Activated CD4-positive, alpha-beta memory T cell treated with anti-CD3 and anti-CD28 coated beads, Interleukin-2, amount 10 ng/mL, durations not matched to agents 7 days and 5 days (primary cell): Measurements from ENCODE around the gene LGALS7. TPM values are rescaled to one million over a fixed set of nuclear protein-coding genes. Genes with fewer than 3 reads are reported as not detected.

Experiments
- CTCF ChIA-PET: fragments of 350-600 bp; sonication (Branson Sonifier 250); formaldehyde crosslinking; loops from one replicate; lab custom pipeline; 2021; ENCODE audit warnings: antibody characterized with exemption, inconsistent platforms; lab: Charles Lee
- POLR2A ChIA-PET: fragments of 350-600 bp; sonication (Branson Sonifier 250); formaldehyde crosslinking; loops from one replicate; lab custom pipeline; 2021; ENCODE audit warnings: antibody characterized with exemption; lab: Charles Lee
- DNase-seq: peaks from one replicate; pipeline ENCODE4 v3.0.0-alpha.2; 2020
- H3K27ac Mint-ChIP-seq: one replicate; pipeline ENCODE4 v1.8.0; 2021; ENCODE audit warnings: mild to moderate bottlenecking, mixed read lengths
- H3K27me3 Mint-ChIP-seq: one replicate; pipeline ENCODE4 v1.8.0; 2021; ENCODE audit warnings: mixed read lengths
- H3K36me3 Mint-ChIP-seq: one replicate; pipeline ENCODE4 v1.8.0; 2021; ENCODE audit warnings: low read depth, mixed read lengths
- H3K4me1 Mint-ChIP-seq: one replicate; pipeline ENCODE4 v1.8.0; 2021; ENCODE audit warnings: mixed read lengths
- H3K4me3 Mint-ChIP-seq: one replicate; pipeline ENCODE4 v1.8.0; 2021; ENCODE audit warnings: mild to moderate bottlenecking, mixed read lengths
- H3K9me3 Mint-ChIP-seq: one replicate; pipeline ENCODE4 v1.8.0; 2021; ENCODE audit warnings: mixed read lengths
- total RNA-seq, 2 experiments: library from RNA; stranded (reverse); gene quantifications; one replicate each; pipeline ENCODE4 v1.2.3, GENCODE V29; 2021

LGALS7 gene
- total RNA-seq, 2 experiments from 2014 or later = not detected

- DNase-seq = no peak
- ChIA-PET CTCF (interaction anchor here (0.7 to 1.7 kb wide), 2 partner anchors 147 to 190 kb away, joined by 4 to 11 read pairs; partner anchors contain the start of genes MRPS12 and SARS2), POLR2A (no interaction called here)
- Mint-ChIP-seq H3K4me3 (no peak overlapping the region), H3K9me3 (no peaks in the 10 kb centered on the region), H3K4me1 (peaks cover 35% of the 10 kb centered on the region), H3K27ac (no peak overlapping the region), H3K27me3 (peaks cover 4% of the 10 kb centered on the region), H3K36me3 (no peaks in the 10 kb centered on the region)
These were observed 33.1 kb downstream of the LGALS7 start for GRCh38 chr19:38740257-38740592.

DNA sequence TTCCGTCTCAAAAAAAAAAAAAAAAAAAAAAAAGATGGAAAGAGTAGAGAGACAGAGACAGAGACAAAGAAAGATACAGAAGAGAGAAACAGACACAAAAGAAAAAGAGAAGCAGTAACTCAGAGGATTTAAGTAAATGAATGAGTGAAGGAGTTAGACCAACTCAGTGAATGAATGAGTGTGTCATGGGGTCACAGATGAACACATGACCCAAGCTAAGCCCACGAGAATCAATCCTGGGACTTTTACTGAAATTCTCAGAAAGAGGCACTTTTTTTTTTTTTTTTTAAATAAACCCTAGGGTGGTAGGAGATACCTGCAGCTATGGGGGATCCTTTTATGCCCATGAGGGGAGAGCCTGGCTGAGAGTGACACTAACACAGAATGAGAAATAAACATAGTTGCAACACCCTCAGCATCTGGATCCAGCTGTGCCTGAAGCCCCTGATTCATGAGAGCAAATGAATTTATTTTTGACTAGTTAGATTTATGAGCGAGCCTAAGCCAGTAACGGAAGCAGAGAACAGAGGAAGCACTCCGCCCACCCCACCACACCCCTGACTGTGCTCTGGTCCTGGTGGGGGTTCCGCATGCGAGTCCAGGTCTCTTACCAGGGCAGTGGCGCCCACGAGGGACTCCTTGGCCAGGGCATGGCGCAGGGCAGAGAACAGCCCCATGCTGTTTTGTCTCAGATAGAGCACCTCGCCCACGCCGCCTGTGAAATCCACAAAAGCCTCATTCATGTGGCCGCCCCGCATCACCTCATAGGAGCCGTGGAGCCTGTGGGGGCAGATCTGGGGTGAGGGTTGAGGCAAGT, 33.7 kb downstream of the LGALS7 start:
- H3K27ac Mint-ChIP-seq = no peak overlapping the region
- no peak overlapping the region for H3K4me3 Mint-ChIP-seq
- H3K27me3 Mint-ChIP-seq = peaks cover 4% of the 10 kb centered on the region
- ChIA-PET CTCF (interaction anchor here (1.0 to 1.7 kb wide), 2 partner anchors 30 to 191 kb away, joined by 3 to 11 read pairs; partner anchors contain the start of genes MRPS12 and SARS2), POLR2A (interaction anchor here (1.5 kb wide), 1 partner anchor 30 kb away, joined by 3 read pairs; no protein-coding TSS in a partner anchor)
- H3K4me1 Mint-ChIP-seq = peaks cover 38% of the 10 kb centered on the region
- DNase-seq = peak; percentile 39
- H3K36me3 Mint-ChIP-seq = no peaks in the 10 kb centered on the region
- no peaks in the 10 kb centered on the region for H3K9me3 Mint-ChIP-seq

DNA sequence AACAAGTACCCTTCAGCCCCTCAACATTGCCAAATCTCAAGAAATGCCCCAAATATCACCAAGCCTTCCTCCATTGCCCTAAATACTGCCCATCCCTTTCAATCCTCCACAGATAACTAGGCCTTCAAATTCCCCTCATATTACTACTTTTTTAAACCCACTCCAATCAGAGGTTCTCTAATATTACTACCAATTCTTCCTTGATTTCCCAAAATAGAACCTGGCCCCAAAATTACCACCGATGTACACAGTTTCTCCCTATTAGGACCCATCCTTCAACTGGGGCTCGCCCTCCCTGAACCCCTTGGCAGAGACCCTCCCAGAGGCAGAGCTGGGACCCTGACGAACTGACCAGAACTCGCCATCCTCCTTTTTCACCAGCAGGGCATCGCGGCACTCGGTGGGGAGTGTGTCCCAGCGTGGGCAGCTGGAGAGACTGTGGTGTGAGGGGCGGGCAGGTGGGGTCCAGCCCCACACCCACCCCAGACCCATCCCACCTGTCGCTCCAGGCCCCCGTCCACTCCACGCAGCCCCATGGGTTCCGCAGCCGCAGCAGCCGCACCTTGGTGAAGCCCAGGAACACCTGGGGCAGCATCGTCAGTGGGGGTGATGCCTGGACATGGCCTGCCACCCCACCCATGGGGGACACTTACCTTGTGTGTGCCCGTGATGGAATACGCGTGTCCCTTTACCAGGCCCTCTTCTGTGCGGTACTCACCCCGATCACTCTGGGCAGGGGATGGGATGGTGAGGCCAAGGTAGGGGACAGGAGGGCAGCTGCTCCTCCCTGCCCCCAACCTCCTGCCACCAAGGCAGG, 35.2 kb downstream of the LGALS7 start:
- Mint-ChIP-seq H3K4me1 (peaks cover 51% of the 10 kb centered on the region), H3K27me3 (peaks cover 4% of the 10 kb centered on the region), H3K27ac (no peak overlapping the region), H3K9me3 (no peaks in the 10 kb centered on the region), H3K4me3 (peak overlapping the region; percentile 49), H3K36me3 (no peaks in the 10 kb centered on the region)
- POLR2A ChIA-PET = interaction anchor here (1.2 to 1.5 kb wide), 2 partner anchors 31 to 82 kb away, joined by 3 read pairs; no protein-coding TSS in a partner anchor
- CTCF ChIA-PET = interaction anchor here (1.7 kb wide), 1 partner anchor 192 kb away, joined by 11 read pairs; the partner anchor contains the start of genes MRPS12 and SARS2
- DNase-seq = no peak

DNA sequence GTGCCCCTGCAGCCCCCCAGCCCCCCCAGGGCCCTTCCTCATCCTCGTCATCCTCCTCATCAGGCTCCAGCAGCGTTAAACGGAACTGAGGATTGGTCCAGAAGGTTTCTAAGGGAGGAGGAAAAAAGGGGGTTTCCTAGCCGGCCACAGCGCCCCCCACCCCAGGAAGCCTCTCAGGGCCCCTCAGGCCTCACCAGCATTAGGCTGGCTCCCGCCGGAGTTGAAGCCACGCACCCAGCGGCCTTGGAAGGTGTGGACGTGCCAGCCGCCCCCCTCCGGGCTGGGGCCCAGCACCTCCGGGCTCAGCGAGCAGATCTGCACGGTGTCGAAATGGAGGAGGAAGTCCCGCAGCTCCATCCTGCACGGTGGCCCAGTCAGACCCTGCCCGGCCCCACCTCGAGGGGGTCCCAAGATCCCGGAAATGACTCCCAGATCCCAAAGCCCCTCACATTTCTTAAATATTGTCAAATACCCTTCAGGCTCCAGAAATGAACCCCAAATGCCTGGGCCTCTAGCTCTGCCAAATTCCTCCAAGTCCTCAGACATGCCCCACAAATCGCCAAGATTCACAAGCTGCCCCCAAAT, 35.9 kb downstream of the LGALS7 start:
- POLR2A ChIA-PET = interaction anchor here (1.2 kb wide), 1 partner anchor 83 kb away, joined by 3 read pairs; no protein-coding TSS in a partner anchor
- H3K36me3 Mint-ChIP-seq = peaks cover 6% of the 10 kb centered on the region
- peaks cover 58% of the 10 kb centered on the region for H3K4me1 Mint-ChIP-seq
- H3K9me3 Mint-ChIP-seq = no peaks in the 10 kb centered on the region
- peaks cover 4% of the 10 kb centered on the region for H3K27me3 Mint-ChIP-seq
- peak overlapping the region; percentile 49 for H3K4me3 Mint-ChIP-seq
- H3K27ac Mint-ChIP-seq = no peak overlapping the region
- DNase-seq = no peak
- CTCF ChIA-PET = no interaction called here

DNA sequence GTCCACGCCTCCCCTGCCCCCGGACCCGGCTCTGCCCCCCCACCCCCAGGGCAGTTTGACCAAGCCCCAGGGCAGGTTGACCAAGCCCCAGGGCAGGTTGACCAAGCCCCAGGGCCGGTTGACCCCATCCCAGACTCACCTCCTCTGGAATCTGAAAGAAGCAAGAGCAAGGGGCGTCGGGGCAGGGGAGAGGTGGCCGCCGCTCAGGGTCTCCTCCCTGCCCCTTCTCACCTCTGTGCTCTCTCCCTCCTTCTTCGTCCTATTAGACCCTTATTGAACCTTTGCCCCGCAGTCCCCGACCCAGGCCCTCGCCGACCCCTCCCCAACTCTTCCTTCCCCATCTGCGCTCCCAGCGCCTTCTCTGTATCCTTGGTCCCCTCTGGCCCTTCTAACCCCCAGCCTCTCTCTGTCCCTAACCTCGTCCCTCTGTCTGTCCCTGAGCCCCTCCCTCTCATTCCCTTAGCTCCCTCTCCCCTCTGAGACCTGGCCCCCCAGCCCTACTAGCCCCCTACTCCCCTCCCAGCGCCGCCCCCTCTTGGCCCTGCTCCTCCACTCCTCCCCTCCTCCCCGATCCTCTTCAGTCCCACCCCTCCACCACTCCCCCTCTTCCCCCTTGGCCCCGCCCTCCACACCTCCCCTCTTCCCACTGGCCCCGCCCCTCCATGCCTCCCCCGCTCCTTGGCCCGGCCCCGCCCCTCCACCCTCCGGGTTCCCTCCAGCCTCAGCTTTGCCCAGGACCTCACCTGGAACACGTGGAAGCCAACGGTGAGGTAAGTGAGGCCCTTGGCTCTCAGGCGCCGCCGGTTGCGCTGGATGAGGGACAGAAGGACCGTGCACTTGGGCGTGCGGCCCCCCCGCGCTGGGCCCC, 36.7 kb downstream of the LGALS7 start:
- peaks cover 13% of the 10 kb centered on the region for H3K36me3 Mint-ChIP-seq
- H3K9me3 Mint-ChIP-seq = no peaks in the 10 kb centered on the region
- DNase-seq = peak; percentile 70
- H3K27me3 Mint-ChIP-seq = peaks cover 4% of the 10 kb centered on the region
- ChIA-PET POLR2A (no interaction called here), CTCF (no interaction called here)
- H3K4me1 Mint-ChIP-seq = peaks cover 62% of the 10 kb centered on the region
- H3K4me3 Mint-ChIP-seq = peak overlapping the region; percentile 63
- no peak overlapping the region for H3K27ac Mint-ChIP-seq

- POLR2A ChIA-PET = interaction anchor here (1.3 to 2.6 kb wide), 3 partner anchors 33 to 106 kb away, joined by 4 to 11 read pairs (median 5); no protein-coding TSS in a partner anchor
- Mint-ChIP-seq H3K4me1 (peaks cover 62% of the 10 kb centered on the region), H3K4me3 (peak overlapping the region; percentile 63)
These were observed 37.3 kb downstream of the LGALS7 start for GRCh38 chr19:38736036-38736412.

DNA sequence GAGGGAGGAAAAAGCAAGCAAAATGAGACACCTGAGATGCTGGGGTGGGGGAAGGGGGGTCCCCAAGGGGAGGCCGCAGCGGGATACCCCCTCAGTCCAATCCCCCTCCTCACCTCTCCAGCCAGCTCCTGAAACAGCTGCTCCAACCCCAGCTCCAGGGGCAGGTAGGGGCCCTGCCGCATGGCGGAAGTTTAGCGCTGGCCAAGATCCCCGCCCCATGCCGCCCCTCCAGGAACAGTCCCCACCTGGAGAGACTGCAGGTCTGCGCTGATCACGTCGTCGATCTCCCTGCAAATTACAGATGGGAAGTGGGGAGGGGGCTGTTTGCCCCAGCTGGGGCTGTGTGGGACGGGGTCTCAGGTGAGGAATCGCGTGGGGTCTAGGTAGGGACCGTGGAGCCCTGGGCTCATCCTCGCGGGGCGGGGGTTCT, 38.0 kb downstream of the LGALS7 start:
- Mint-ChIP-seq H3K4me3 (peak overlapping the region; percentile 79), H3K36me3 (peaks cover 22% of the 10 kb centered on the region), H3K27ac (peak overlapping the region; percentile 89), H3K27me3 (peaks cover 4% of the 10 kb centered on the region), H3K4me1 (peaks cover 66% of the 10 kb centered on the region), H3K9me3 (no peaks in the 10 kb centered on the region)
- CTCF ChIA-PET = interaction anchor here (0.9 to 3.3 kb wide), 6 partner anchors 9 to 333 kb away, joined by 3 to 24 read pairs (median 3); partner anchors contain the start of genes CAPN12, FAM98C, MRPS12 and SARS2
- peak; percentile 55 for DNase-seq
- POLR2A ChIA-PET = interaction anchor here (0.7 to 2.6 kb wide), 18 partner anchors 10 to 361 kb away, joined by 3 to 11 read pairs (median 4); partner anchors contain the start of genes ACTN4, EIF3K, FAM98C and PSMD8

More at GRCh38 chr19:38736036-38736412, 37.3 kb downstream of the LGALS7 start:
- peaks cover 4% of the 10 kb centered on the region for H3K27me3 Mint-ChIP-seq
- peaks cover 17% of the 10 kb centered on the region for H3K36me3 Mint-ChIP-seq
- DNase-seq = peak; percentile 65
- CTCF ChIA-PET = no interaction called here
- no peaks in the 10 kb centered on the region for H3K9me3 Mint-ChIP-seq
- no peak overlapping the region for H3K27ac Mint-ChIP-seq

GRCh38 chr19:38734426-38735256, 38.7 kb downstream of the LGALS7 start:
- Mint-ChIP-seq H3K9me3 (no peaks in the 10 kb centered on the region), H3K27me3 (peaks cover 4% of the 10 kb centered on the region), H3K36me3 (peaks cover 27% of the 10 kb centered on the region), H3K4me3 (peak overlapping the region; percentile 79), H3K27ac (peak overlapping the region; percentile 89), H3K4me1 (peaks cover 62% of the 10 kb centered on the region)
- POLR2A ChIA-PET = interaction anchor here (0.6 to 3.3 kb wide), 27 partner anchors 10 to 360 kb away, joined by 3 to 15 read pairs (median 4); partner anchors contain the start of genes ACTN4, EIF3K, FAM98C and MRPS12
- CTCF ChIA-PET = interaction anchor here (0.6 to 3.3 kb wide), 7 partner anchors 10 to 332 kb away, joined by 3 to 24 read pairs (median 3); partner anchors contain the start of genes CAPN12, FAM98C, MRPS12 and SARS2
- DNase-seq = peak; percentile 69

DNA sequence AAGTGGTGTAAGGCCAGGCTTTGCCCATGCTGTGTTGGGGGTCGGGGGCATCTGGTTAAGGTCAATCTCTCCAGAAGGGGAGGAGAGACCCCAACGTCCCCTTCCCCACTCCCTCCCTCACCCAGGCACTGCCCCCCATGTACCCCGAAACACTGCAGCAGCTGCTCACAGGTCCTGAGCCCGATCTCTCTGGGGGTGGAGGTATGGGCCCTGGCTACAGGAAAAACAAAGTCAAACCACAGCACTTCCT, 39.2 kb downstream of the LGALS7 start:
- Mint-ChIP-seq H3K4me1 (peaks cover 60% of the 10 kb centered on the region), H3K27me3 (peaks cover 4% of the 10 kb centered on the region), H3K4me3 (peak overlapping the region; percentile 79), H3K9me3 (no peaks in the 10 kb centered on the region), H3K36me3 (peaks cover 29% of the 10 kb centered on the region), H3K27ac (peak overlapping the region; percentile 89)
- no peak for DNase-seq
- CTCF ChIA-PET = interaction anchor here (0.6 to 3.3 kb wide), 4 partner anchors 35 to 197 kb away, joined by 3 to 24 read pairs (median 6); partner anchors contain the start of genes MRPS12 and SARS2
- POLR2A ChIA-PET = interaction anchor here (0.6 to 3.3 kb wide), 18 partner anchors 9 to 331 kb away, joined by 3 to 15 read pairs (median 6); partner anchors contain the start of genes ACTN4, EIF3K, FAM98C and MRPS12

DNA sequence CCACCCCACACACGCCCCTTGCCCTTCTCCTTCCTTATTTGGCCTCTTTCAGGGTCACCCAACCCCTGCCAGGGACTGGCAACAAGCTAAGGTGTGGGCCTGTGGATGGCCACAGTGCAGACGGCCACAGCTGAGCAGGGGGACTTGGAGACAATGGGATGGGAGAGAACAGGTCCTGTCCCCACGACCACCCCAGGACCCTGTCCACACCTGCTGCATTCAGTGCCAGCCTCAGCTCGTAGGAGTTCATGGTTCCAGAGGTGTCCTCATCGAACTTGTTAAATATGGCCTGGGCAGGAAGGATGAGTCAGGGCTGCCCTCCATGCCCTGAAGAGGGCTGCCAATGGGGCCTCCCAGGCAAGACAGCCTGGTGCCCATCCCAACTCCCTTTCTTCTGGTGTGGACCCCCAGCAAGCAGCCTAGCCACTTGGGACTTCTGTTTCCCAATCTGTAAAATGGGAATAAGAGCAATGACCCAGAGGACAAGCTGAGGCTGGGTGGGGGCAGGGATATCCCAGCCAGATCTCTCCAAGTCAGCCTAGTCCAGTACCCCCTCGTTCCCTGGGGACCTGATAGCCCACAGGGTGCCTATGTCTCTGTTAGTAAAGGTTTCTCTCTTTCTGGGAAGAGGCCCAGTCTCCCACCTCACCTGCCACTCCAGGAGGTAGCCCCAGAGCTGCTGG, 39.7 kb downstream of the LGALS7 start:
- no peaks in the 10 kb centered on the region for H3K9me3 Mint-ChIP-seq
- CTCF ChIA-PET = interaction anchor here (0.7 to 3.3 kb wide), 5 partner anchors 36 to 198 kb away, joined by 3 to 24 read pairs (median 5); partner anchors contain the start of genes MRPS12 and SARS2
- POLR2A ChIA-PET = interaction anchor here (0.6 to 3.3 kb wide), 15 partner anchors 9 to 331 kb away, joined by 3 to 15 read pairs (median 6); partner anchors contain the start of genes ACTN4, EIF3K, FAM98C and RINL
- H3K27ac Mint-ChIP-seq = peak overlapping the region; percentile 89
- DNase-seq = peak; percentile 37
- H3K4me1 Mint-ChIP-seq = peaks cover 57% of the 10 kb centered on the region
- peak overlapping the region; percentile 79 for H3K4me3 Mint-ChIP-seq
- peaks cover 4% of the 10 kb centered on the region for H3K27me3 Mint-ChIP-seq
- peaks cover 29% of the 10 kb centered on the region for H3K36me3 Mint-ChIP-seq
